ENCODE data around the gene DGKG.

- no peak for TF ChIP-seq SPI1 (IDR thresholded peaks at IDR 0.05; ENCODE audit: borderline replicate concordance, low read depth)
- TF ChIP-seq, protein P1, sequence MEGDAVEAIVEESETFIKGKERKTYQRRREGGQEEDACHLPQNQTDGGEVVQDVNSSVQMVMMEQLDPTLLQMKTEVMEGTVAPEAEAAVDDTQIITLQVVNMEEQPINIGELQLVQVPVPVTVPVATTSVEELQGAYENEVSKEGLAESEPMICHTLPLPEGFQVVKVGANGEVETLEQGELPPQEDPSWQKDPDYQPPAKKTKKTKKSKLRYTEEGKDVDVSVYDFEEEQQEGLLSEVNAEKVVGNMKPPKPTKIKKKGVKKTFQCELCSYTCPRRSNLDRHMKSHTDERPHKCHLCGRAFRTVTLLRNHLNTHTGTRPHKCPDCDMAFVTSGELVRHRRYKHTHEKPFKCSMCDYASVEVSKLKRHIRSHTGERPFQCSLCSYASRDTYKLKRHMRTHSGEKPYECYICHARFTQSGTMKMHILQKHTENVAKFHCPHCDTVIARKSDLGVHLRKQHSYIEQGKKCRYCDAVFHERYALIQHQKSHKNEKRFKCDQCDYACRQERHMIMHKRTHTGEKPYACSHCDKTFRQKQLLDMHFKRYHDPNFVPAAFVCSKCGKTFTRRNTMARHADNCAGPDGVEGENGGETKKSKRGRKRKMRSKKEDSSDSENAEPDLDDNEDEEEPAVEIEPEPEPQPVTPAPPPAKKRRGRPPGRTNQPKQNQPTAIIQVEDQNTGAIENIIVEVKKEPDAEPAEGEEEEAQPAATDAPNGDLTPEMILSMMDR (IDR thresholded peaks at IDR 0.05; ENCODE audit: insufficient read depth, low read length), result no peak
- TF ChIP-seq REST (IDR thresholded peaks at IDR 0.05; ENCODE audit: insufficient replicate concordance, low read depth), result no peak
- no peak for TF ChIP-seq POLR2AphosphoS5 (IDR thresholded peaks at IDR 0.05; ENCODE audit: low read depth)
Measured at GRCh38 chr3:186268616-186269448, 93.2 kb downstream of the DGKG start.

All from HL-60 (cell line).